Glomerular endothelial cell (primary cell): ENCODE results near the gene ABRAXAS1. TPM values are rescaled to one million over a fixed set of nuclear protein-coding genes. Genes with fewer than 3 reads are reported as not detected.
A peak's percentile ranks its signal among the peaks of the same experiment; 100 is the strongest.
"Not testable (repeated sequence)": the region's sequence is repeated elsewhere in the genome, so short reads cannot be mapped to it uniquely, and the experiment has no call there.

Experiments
- DNase-seq: peaks from one replicate; pipeline ENCODE4 v3.0.0-alpha.2; 2011; ENCODE audit warnings: low read depth, low spot score; ENCODE audit errors: extremely low read depth
- total RNA-seq: library from RNA; depleted of rRNA; stranded (reverse); fragments of >200 nt; gene quantifications from 2 replicates; pipeline ENCODE4 v1.2.3, GENCODE V29; 2015

The ABRAXAS1 gene
- total RNA-seq = 10.4 and 19.7 TPM in 2 replicates

DNA sequence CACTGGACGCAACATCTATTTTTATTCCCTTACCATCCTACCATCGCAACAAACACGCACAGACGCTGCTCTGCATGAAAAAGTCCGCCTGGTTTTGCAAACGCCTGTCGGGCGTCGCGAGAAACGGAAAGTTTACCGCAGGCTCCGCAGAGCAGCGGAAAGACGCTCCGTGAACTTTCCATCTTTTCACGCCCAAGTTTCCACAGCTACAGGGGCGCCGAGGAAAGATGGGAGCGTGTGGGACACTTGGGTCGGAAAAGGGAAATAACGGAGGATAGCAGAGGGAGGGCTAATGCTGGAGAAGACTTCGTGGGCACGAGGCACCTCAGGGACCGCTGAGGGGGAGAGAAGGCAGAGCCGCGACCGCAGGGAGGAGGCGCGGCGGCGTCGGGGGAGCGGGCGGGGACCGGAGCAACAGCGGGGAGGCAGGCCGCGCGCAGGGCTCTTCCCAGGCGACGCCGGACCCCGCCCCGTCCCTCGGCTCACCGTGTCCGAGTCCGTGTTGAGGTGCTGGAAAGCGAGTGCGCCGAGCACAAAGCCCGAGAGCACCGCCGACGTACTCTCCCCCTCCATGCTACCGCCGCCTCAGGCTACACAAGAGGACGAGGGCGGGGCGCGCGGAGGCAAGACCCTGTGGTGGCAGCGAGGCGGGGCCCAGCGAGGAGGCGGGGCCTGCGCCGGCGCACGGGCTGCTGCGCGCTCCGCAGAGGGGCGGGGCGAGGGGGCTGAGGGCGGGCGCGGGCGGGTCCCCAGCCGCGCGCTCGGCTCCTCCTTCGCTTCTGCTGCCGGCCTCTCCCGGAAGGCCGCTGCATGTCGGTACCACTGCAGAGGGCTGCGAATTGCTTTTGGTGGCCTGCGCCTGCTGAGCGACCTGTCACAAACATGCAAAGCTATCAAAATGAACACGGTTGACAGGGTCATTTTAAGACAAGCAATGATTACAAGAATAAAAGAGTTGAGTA lies at the start of gene ABRAXAS1:
TSS of gene ABRAXAS1 (minus strand) at position 601 of the 962 bp plus-strand sequence. CDS start at position 573, 28 bp downstream.
- DNase-seq = peak; percentile 20

DNA sequence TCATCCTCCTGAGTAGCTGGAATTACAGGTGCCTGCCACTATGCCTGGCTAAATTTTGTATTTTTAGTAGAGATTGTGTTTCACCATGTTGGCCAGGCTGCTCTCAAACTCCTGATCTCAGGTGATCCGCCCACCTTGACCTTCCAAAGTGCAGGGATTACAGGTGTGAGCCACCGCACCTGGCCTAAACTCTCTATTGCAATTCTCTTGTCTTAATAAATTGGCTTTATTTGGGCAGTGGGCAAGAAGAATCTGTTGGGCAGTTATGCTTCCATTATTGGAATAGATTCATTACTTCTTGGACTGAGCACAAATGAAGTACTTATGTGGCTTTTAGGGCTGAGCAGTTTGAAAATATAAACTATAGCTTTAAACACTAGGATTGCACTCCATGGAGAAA lies 42.8 kb upstream of the ABRAXAS1 start:
- no peak for DNase-seq

DNA sequence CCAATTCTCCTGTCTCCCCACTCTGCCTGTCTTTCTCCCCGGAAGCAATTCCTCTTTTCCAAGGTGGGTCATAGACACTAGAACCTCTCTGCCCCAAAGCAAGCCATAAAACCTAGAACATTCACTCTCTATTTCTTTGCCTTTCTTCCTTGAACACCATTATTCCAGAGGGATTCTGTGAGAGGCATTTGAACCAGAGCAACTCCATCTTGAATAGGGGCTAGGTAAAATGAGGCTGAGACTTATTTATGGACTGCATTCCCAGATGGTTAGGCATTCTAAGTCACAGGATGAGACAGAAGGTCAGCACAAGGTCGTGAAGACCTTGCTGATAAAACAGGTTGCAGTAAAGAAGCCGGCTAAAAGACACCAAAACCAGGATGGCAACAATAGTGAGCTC lies 37.3 kb upstream of the ABRAXAS1 start:
- DNase-seq = no peak

DNA sequence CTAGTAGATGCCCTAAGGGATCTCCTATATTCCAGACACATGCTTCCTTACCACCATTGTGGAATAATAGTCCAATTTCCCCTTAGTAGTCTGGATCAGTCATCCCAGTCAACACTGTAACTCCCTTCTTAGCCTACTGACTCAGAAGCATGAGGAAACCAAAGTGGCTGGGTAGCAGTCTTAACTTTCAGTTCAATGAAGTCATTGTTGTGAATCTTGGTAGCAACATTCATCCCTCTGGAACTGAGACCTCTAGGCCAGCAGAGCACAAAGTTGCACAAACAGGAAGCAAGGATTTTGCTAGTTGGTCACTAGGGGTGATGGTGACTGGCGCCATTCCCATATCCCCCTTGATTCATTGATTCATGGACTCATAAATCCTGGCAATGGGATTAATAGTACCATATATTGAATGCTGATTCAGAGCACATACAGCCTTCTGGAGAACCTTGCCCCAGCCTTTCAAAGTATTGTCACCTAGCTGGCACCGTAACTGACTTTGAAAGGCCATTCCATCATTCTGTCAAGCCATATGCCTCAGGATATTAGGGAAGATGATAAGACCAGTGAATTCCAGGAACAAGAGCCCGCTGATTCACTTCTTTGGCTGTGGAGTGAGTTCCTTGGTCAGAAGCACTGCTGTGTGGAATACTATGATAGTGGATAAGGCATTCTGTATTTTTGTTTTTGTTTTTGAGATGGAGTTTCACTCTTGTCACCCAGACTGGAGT lies 31.3 kb upstream of the ABRAXAS1 start:
- DNase-seq = no peak

DNA sequence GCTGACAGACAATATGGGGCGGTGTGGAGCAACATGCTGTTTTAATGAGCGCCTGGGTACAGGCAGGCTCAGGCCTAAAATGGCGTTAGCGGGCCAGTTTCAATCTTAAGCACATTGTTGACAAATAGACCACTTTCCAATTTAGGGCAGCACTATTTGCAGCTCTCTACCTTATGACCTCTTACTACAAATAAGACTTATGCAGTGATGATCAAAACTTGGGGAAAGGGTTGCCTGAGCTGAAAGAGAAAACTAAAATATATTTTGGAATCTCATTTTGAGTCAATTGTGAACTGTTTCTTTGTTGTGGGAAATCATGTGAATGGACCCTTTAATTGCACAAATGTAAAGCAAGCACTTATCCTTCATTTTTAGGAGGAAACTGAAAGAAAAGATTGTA lies 25.5 kb upstream of the ABRAXAS1 start:
- DNase-seq = no peak

DNA sequence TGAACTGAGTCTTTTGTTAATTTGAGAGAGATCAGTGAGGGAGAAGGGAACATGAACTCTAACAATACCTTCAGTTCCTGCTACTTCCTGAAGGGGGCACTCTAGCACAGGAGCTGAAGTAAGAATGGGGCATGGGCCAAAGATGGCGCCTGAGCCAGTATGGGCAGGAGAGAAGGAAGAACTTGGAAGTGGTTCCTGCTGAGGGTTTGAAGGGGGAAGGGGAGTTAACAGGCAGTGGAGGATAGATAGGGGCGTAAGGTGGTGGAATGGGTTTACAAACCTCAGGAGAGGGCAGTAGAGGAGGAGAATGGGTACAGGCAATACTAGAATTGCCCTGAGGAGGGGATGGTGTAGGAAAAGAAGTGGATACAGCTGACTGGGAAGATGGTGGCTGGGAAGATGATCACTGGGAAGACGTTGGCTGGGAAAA lies 24.3 kb upstream of the ABRAXAS1 start:
- DNase-seq = peak; percentile 27

DNA sequence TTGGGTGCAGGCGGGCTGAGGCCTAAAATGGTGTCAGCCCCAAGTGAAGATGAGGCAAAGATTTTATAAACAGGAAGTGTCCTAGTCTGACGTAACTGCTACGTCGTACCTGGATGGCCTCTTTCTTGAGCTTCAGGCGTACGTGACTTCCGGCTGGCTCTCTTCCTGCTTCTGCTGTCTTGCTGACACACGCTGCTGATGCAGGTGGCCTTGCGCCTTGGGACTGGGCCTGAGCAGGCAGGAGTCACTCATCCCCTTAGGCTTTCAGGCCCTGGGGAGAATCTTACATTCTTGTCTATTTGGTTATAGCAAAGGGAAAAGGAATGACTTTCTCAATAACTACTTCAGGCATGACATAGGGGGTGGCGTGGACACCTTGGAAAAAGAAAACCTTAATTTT lies 20.1 kb upstream of the ABRAXAS1 start:
- no peak for DNase-seq

DNA sequence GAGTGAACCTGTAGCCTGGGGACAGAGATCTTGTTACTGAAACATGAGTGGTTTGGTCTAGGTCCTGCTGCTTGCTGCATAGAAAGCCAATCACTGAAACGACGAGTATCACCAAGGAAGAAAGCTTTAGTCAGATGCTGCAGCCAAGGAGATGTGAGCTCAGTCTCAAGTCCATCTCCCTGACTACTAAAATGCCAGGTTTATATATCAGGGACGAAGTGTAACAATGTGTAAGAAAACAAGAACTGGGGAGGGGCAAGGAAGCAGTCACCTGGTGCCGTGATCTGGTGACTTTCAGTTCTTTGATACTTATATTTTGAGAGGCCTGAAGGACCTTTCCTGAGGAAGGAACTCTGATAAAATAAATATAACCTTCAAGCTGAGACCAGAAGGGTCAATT lies 19.6 kb upstream of the ABRAXAS1 start:
- no peak for DNase-seq

DNA sequence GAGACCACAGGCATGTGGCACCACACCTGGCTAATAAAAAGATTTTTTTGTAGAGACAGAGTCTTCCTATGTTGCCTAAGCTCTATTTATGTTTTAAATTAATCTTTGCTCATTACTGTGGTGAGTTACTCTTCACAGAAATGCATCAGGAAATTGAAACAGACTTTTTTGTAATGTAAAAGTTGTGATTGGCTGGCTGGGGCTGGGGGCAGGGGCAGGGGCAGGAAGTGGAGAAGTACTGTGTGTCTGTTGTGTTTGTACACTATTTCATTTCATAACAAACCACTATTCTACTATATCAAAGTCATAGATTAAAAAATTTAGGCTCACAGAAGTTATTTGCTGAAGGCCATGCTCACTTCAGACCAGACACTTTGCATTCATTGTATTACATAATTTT lies 19.1 kb upstream of the ABRAXAS1 start:
- DNase-seq = no peak

DNA sequence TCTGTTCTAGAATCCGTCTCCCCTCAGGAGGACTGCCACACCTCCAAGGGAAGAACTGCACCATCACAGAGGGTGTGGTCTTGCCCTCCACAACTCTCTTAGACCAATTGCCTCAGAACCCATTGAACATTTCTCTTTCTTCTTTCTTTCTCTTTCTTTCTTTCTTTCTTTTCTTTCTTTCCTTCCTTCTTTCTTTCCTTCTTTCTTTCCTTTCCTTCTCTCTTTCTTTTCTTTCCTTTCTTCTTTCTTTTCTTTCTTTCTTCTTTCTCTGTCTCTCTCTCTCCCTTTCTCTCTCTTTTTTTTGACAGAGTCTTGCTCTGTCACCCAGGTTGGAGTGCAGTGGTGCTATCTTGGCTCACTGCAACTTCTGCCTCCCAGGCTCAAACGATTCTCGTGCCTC lies 16.8 kb upstream of the ABRAXAS1 start:
- not testable (repeated sequence) for DNase-seq

DNA sequence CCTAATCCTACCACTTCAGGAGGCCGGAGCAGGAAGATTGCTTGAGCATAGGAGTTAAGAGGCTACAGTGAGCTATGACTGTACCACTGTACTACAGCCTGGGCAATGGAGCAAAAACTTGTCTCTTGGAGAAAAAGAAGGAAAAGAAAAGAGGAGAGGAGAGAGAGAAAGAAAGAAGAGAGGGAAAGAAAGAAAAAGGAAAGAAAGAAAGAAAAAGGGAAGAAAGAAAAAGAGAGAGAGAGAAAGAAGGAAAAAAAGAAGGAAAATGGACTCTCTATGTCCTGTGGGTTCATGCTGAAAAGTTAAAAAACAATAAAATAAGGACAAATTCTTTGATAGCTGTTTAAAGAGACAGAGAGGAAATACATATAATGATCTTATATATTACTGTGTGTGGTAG lies 13.3 kb upstream of the ABRAXAS1 start:
- DNase-seq = no peak

DNA sequence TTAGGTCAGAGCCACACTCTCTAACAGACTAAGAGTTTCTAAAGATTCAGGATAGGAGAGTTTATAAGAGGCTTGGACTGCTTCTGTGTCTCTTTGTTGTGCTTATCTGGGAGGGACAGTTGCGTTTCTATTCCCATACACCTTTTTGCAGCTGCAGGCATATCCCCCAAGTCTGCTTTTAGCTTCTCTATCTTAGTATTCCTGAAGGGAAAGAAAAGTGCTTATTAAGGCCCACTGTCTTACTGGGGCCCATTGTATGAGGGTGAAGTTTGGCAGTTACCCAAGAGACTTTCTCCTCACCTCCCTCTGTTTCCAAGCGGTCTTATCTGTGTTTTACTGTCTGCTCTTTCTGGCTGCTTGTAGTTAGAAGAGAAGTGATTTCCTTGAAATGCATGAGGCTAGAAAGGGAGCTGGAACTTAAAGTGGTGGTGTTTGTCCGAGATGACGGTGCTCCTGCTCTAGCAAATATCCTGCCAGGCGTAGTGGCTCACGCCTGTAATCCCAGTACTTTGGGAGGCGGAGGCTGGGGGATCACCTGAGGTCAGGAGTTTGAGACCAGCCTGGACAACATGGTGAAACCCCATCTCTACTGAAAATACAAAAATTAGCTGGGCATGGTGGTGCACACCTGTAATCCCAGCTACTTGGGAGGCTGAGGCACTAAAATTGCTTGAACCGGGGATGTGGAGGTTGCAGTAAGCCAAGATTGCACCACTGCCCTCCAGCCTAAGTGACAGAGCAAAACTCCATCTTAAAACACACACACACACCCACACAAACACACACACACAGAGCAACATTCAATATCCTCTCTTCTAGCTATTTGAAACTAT lies 11.4 kb upstream of the ABRAXAS1 start:
- DNase-seq = not testable (repeated sequence)

DNA sequence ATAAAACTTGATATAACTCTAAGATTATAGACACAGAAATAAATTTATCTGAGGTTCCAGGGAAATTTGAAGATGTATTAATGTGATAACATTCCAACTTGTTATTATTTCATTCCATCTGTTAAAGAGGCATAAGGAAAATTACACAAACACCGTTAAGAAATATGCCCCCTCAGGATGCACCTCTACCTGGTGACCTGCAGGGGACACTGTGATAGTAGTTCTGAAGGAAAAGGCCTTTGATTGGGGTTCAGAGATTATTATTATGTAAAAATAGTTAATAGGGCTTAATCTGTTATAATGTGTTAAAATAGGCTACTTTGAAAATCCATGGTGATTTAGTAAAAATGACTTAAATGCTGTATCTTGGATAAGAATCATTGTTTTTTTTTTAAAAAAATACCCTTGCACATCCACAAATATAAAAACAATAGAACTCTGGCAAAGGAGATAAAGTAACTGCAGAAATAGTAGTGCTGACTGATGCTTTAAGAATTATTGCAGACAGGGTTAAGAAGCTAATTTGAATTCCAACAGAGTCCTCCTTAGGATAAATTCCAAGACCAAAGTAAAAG lies 6.1 kb upstream of the ABRAXAS1 start:
- DNase-seq = peak; percentile 31

DNA sequence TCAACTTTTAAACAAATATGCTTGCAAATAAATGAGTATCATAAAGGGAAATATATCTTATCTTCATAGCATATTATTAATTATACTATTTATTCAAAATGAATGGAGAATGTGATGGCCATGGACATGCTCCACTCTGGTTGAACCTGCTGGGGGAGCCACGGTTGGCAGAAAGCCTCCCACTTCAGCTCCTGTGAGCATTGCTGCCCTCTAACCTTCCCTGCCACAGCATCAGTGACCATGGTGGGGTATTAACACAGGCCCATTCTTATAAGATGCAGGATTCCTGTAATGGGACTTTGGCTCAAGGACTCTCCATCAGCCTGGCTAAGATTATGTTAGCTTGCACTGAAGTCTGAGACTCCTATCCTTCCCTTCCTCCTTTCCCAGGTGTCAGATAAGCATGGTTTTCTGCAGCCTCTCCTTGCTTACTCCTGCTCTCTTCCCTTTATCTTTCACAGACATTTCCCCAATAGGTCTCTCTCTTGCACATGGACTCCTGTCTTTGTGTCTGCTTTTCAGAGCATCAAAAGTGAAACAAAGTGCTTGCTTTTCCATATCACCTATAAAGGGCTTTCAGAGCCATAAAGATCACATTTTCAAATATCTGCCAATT lies 4.9 kb upstream of the ABRAXAS1 start:
- DNase-seq = no peak

DNA sequence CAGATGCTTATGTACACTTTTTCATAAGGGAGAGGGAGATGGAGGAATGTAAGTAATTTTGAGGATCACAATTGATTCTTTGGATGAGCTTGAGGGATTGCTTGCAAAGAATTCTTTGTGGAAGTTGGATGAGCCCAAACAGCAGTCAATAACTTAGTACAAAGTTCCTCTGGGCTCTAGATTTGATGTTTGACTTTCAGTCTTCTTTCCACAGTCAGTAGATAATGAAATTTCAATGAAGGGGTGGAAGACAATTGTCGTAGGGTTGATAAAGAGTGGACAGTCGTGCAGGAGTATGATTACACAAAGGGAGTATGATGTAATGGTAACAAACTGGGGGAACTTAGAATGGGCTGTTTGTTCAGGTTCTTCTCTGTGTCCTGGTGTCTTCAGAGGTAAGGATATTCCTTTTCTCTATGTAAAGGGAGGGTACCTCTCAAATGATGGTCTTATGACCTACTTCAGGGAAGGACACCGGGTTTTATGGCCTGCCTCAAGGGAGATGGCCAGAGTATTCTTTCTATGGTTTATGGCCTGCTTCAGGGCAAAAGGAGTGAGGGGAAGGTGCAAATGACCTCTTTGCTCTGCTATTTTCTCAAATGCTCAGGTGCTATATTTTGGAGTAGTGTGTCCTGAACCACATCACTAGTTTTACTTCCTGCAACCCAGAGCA lies 1.7 kb upstream of the ABRAXAS1 start:
- no peak for DNase-seq

DNA sequence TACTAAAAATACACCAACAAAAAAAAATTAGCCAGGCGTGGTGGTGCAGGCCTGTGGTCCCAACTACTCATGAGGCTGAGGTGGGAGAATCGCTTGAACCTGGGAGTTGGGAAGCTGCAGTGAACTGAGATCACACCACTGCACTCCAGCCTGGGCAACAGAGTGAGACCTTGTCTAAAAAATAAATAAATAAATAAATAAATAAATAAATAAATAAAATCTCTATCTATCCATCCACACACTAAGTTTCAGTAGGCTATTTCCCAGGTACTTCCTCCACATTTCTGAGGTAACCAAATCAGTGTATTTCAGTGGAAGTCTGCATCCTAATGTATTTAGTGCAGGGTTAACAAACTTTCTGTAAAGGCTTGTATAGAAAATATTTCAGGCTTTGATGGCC lies 10.9 kb downstream of the ABRAXAS1 start:
- no peak for DNase-seq

DNA sequence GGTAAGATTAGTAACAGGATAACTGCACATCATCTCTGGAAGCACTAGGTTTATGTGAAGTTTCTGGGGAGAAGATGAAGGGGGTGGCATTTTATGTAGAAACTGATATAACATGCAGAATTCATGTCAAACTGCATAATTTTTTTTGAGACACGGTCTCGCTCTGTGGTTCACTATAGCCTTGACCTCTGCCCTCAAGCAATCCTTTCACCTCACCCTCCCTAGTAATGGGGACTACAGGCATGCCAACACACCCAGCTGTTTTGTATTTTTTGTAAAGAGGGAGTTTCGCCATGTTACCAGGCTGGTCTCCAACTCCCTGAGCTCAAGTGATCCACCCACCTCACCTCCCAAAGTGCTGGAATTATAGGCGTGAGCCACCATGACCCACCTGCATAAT lies 11.5 kb downstream of the ABRAXAS1 start:
- no peak for DNase-seq

DNA sequence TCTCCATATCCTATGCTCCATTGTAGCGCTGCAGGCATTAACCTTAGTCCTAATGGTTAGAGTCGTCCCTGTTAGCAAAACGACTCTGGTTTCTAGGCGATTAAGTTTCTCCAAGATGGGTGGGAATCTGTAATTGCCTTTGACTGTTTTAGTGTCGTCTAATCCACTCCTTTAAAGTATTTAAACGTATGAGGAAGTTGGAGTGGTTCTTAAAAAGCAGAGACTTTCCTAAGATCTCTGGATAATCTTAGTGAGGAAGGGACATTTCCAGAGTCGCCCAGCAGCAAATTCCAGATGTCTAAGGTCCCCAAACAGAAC lies 28.8 kb downstream of the ABRAXAS1 start:
- no peak for DNase-seq

DNA sequence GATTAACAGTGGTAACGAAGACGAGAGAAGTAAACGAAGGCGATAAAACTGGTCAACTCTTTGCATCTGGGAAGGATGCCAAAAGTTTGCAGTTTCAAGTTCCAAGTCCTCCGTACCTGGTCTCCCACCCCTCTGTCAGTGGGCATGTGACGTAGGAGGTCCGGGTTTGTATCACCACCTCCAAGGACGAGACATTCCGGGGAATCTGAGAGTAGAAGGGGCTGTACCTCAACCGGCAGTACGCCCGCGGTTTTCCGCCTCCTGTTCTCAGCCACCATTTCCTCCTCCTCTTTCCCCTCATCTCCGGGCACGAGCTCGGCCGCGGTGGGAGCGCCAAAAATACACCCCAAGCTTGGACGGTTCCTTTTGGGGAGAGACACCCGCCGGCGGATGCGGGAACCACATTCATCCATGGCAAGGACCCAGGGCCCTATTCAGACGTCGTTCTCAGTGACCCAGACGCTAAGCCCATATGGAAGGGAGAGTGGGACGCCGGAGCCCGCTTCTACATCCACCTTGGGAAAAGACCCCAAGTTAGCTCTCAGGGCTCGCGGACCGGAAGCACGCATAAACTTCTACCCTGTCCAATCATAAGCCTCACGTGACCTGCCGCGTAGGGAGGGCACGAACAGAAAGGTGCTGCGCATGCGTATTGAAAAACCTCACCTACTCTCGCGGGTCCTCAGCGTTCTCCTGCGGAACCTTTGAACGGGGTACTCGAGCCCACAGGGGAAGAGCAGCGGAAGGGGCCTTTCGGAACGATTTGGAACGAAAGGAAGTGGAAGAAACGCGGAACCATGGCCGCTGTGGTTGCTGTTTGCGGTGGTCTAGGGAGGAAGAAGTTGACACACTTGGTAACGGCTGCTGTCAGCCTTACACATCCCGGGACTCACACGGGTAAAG lies 29.4 kb downstream of the ABRAXAS1 start, which contains the start of the genes HELQ and MRPS18C:
TSS of gene HELQ (minus strand) at position 543 of the 903 bp plus-strand sequence. CDS start at position 413, 130 bp downstream.
TSS of gene MRPS18C (plus strand) at position 778 of the 903 bp plus-strand sequence. CDS start at position 798, 20 bp downstream.
- DNase-seq = peak; percentile 97
